MCF 10A (cell line): Measurements from ENCODE around the gene FRMPD1. TPM values are rescaled to one million over a fixed set of nuclear protein-coding genes. Genes with fewer than 3 reads are reported as not detected.

Experiments used
- BruUV-seq: library from RNA; stranded (reverse); fragments of 400-500 nt; replicated peaks from 2 replicates; lab custom pipeline; 2021; lab: Mats Ljungman, UMichigan
- CTCF ChIA-PET: fragments of 300-600 bp; sonication (Branson Sonifier 250); formaldehyde crosslinking; extraction: SDS; loops from one replicate; lab custom pipeline; 2021; ENCODE audit warnings: antibody characterized with exemption, inconsistent platforms; lab: Yijun Ruan, JAX
- POLR2A ChIA-PET: fragments of 300-600, 350-650 bp; sonication (Branson Sonifier 250); formaldehyde crosslinking; extraction: SDS; loops from one replicate; lab custom pipeline; 2020; ENCODE audit warnings: antibody characterized with exemption, inconsistent platforms; lab: Yijun Ruan, JAX
- DNase-seq: peaks from one replicate; pipeline ENCODE4 v3.0.0-alpha.2; 2018; ENCODE audit not compliant: unreplicated experiment
- H3K27ac Mint-ChIP-seq: one replicate; pipeline ENCODE4 v1.8.0; 2022; ENCODE audit warnings: mild to moderate bottlenecking, low read depth, mixed read lengths; ENCODE audit not compliant: unreplicated experiment
- H3K27me3 Mint-ChIP-seq: one replicate; pipeline ENCODE4 v1.8.0; 2022; ENCODE audit warnings: mixed read lengths; ENCODE audit not compliant: insufficient read depth, unreplicated experiment
- H3K36me3 Mint-ChIP-seq: one replicate; pipeline ENCODE4 v1.8.0; 2022; ENCODE audit warnings: mild to moderate bottlenecking, moderate library complexity, mixed read lengths; ENCODE audit not compliant: insufficient read depth, unreplicated experiment
- H3K4me1 Mint-ChIP-seq: one replicate; pipeline ENCODE4 v1.8.0; 2022; ENCODE audit warnings: mixed read lengths; ENCODE audit not compliant: insufficient read depth, unreplicated experiment
- H3K4me3 Mint-ChIP-seq: one replicate; pipeline ENCODE4 v1.8.0; 2022; ENCODE audit warnings: mild to moderate bottlenecking, moderate library complexity, mixed read lengths; ENCODE audit not compliant: unreplicated experiment
- H3K9me3 Mint-ChIP-seq: one replicate; pipeline ENCODE4 v1.8.0; 2022; ENCODE audit warnings: mixed read lengths; ENCODE audit not compliant: unreplicated experiment
- CTCF ChIP-seq: fragments of 200-600 bp; IDR thresholded peaks from one replicate; pipeline ENCODE4 v1.8.0; 2022; ENCODE audit warnings: antibody characterized with exemption, mild to moderate bottlenecking; ENCODE audit not compliant: unreplicated experiment
- intact Hi-C: fragments of 100-400 bp; cut with micrococcal nuclease; formaldehyde crosslinking; loops from 2 replicates; pipeline ENCODE4 v1.14.1; 2022
- total RNA-seq: library from RNA; stranded (reverse); gene quantifications from 2 replicates; pipeline ENCODE4 v1.2.3, GENCODE V29; 2022

FRMPD1 gene
- total RNA-seq, 1 experiment from 2014 or later = not detected

GRCh38 chr9:37668116-37668601 is 17.4 kb downstream of the FRMPD1 start:
- H3K4me1 Mint-ChIP-seq = no peaks in the 10 kb centered on the region
- DNase-seq = no peak
- H3K27ac Mint-ChIP-seq = no peak overlapping the region
- ChIA-PET CTCF (interaction anchor here (1.0 kb wide), 1 partner anchor 733 kb away, joined by 5 read pairs; no protein-coding TSS in a partner anchor), POLR2A (interaction anchor here (0.6 to 1.0 kb wide), 2 partner anchors 49 to 117 kb away, joined by 3 to 4 read pairs; partner anchors contain the start of gene EXOSC3)
- no TSS peak for BruUV-seq
- no peaks in the 10 kb centered on the region for H3K9me3 Mint-ChIP-seq
- no peak overlapping the region for H3K4me3 Mint-ChIP-seq
- intact Hi-C loops = no loop called here
- no peaks in the 10 kb centered on the region for H3K36me3 Mint-ChIP-seq
- H3K27me3 Mint-ChIP-seq = peaks cover 75% of the 10 kb centered on the region
- no peak for TF ChIP-seq CTCF

GRCh38 chr9:37669232-37669631 is 18.5 kb downstream of the FRMPD1 start:
- DNase-seq = no peak
- Mint-ChIP-seq H3K27me3 (peaks cover 64% of the 10 kb centered on the region), H3K4me1 (no peaks in the 10 kb centered on the region), H3K36me3 (no peaks in the 10 kb centered on the region), H3K27ac (no peak overlapping the region), H3K4me3 (no peak overlapping the region), H3K9me3 (no peaks in the 10 kb centered on the region)
- CTCF ChIA-PET = interaction anchor here (0.8 kb wide), 1 partner anchor 981 kb away, joined by 3 read pairs; no protein-coding TSS in a partner anchor
- intact Hi-C loops = no loop called here
- TF ChIP-seq CTCF = no peak
- BruUV-seq = no TSS peak
- POLR2A ChIA-PET = interaction anchor here (1.0 kb wide), 1 partner anchor 116 kb away, joined by 4 read pairs; the partner anchor contains the start of gene EXOSC3

DNA sequence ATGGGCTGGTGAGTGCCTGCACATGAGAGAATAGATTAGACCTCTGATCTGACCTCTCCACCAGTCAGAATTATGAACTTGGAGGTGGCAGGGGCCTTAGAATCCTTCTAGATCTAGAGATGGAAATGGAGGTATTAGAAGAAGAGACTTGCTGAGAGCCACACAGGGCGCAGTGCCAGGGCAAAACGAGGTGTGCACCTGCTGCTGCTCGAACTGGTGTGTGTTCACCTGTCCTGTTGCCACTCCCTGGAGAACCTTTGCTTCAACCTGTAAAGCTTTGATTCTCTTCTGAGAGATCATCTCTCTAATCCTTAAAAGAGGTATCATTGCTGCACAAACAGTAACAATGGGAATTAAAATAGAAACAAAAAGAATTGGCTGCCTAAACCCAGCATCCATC is 24.9 kb downstream of the FRMPD1 start:
- Mint-ChIP-seq H3K27me3 (peaks cover 69% of the 10 kb centered on the region), H3K27ac (no peak overlapping the region), H3K4me1 (no peaks in the 10 kb centered on the region), H3K4me3 (no peak overlapping the region), H3K36me3 (no peaks in the 10 kb centered on the region), H3K9me3 (no peaks in the 10 kb centered on the region)
- CTCF ChIA-PET = no interaction called here
- POLR2A ChIA-PET = no interaction called here
- intact Hi-C loops = no loop called here
- no peak for TF ChIP-seq CTCF
- no TSS peak for BruUV-seq
- DNase-seq = no peak

GRCh38 chr9:37676411-37676830 is 25.7 kb downstream of the FRMPD1 start:
- CTCF ChIA-PET = no interaction called here
- Mint-ChIP-seq H3K27ac (no peak overlapping the region), H3K4me3 (no peak overlapping the region), H3K9me3 (no peaks in the 10 kb centered on the region), H3K36me3 (no peaks in the 10 kb centered on the region), H3K4me1 (no peaks in the 10 kb centered on the region), H3K27me3 (peaks cover 69% of the 10 kb centered on the region)
- intact Hi-C loops = no loop called here
- no peak for TF ChIP-seq CTCF
- POLR2A ChIA-PET = no interaction called here
- no peak for DNase-seq
- no TSS peak for BruUV-seq
